ENCODE measurements around the gene MIF4GD. TPM values are rescaled to one million over a fixed set of nuclear protein-coding genes. Genes with fewer than 3 reads are reported as not detected.
"Not testable (repeated sequence)": the region's sequence is repeated elsewhere in the genome, so short reads cannot be mapped to it uniquely, and the experiment has no call there.

MIF4GD gene
- total RNA-seq, 1 experiment from 2014 or later, result 8.5 TPM

DNA sequence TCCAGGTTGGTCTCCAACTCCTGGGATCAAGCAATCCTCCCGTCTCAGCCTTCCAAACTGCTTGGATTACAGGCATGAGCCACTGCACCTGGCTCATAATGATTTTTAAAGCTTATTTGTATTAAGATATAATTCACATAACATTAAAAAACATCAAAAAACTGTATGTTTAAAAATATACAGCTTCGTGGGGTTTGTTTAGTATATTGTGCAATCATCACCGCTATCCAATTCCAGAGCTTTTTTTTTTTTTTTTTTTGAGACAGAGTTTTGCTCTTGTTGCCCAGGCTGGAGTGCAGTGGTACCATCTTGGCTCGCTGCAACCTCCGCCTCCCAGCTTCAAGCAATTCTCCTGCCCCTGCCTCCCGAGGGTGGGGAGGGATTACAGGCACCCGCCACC, 29.2 kb upstream of the MIF4GD start:
- no peak for DNase-seq (ENCODE audit: low read depth in 1 of 2, low spot score in 2 of 2)
- Histone ChIP-seq H3K27me3 (replicated peaks) (no peaks in the 10 kb centered on the region), H3K4me3 (no peak overlapping the region), H3K27ac (no peak overlapping the region), H3K4me1 (replicated peaks) (no peaks in the 10 kb centered on the region), H3K36me3 (no peaks in the 10 kb centered on the region), H3K9me3 (replicated peaks) (0 out of 2 replicates have a peak, but pooled peaks cover 2% of the 10 kb centered on the region)

DNA sequence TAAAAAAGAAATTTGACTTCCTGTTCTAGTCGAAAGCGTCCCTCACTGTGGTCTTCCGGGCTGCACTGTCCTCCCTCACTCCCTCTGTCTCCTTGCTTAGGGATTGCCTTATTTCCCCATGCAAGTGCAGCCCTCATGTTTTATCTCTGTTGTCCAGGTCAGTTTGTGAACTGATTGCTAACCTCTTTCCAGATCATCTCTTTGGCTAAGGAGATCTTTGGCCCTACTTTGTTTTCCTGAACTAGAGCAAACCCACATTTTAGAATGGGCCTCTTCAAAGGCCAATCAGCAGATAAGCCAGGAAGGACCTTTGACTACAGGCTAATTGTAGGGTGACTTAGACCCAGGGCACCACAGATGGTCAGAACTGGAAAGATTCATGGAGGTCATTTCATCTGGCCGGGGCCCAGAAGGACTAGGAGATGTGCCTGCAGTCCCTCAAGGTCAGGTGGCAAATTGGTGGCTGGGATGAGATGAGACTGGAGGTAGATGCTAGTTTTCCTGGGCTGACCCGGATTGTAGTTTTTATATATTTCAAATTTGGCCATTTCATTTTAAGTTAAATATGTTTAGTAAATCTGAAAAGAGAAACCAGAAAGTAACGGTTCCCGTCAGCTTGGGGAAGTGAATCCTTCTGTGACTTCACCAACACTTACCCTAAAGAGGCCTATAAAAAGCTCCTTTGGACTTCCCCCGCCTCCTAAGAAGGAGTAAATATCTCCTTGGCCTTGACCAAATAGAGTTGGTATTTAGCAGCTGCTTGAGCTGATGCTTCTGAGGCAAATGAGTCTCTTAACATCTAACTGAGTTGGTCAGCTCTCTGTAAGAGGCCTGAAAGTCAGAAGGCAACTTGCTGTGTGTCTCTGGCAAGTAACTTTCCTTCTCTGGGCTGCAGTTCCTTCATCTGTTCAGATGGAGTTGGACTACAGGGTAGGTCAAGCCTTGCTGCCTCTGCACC, 24.4 kb upstream of the MIF4GD start:
- H3K4me3 ChIP-seq, result no peak overlapping the region
- H3K36me3 ChIP-seq, result no peaks in the 10 kb centered on the region
- H3K27ac ChIP-seq, result no peak overlapping the region
- DNase-seq (ENCODE audit: low read depth in 1 of 2, low spot score in 2 of 2), result no peak
- H3K27me3 ChIP-seq (replicated peaks), result no peaks in the 10 kb centered on the region
- H3K4me1 ChIP-seq (replicated peaks), result no peaks in the 10 kb centered on the region
- 0 out of 2 replicates have a peak, but pooled peaks cover 2% of the 10 kb centered on the region for H3K9me3 ChIP-seq (replicated peaks)

DNA sequence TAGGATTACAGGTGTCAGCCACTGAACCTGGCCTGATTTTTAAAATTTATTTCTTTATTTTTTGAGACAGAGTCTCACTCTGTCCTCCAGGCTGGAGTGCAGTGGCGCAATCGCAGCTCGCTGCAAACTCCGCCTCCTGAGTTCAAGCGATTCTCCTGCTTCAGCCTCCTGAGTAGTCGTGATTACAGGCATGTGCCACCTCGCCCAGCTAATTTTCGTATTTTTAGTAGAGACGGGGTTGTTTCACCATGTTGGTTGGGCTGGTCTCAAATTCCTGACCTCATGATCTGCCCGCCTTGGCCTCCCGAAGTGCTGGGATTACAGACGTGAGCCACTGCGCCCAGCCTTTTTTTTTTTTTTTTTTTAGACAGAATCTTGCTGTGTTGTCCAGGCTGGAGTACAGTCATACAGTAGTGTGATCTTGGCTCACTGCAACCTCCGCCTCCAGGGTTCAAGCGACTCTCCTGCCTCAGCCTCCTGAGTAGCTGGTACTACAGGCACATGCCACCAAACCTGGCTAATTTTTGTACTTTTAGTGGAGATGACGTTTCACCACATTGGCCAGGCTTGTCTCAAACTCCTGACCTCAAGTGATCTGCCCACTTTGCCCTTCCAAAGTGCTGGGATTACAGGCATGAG, 21.9 kb upstream of the MIF4GD start:
- H3K27ac ChIP-seq; H3K4me1 ChIP-seq (replicated peaks); H3K9me3 ChIP-seq (replicated peaks); DNase-seq (ENCODE audit: low read depth in 1 of 2, low spot score in 2 of 2); H3K27me3 ChIP-seq (replicated peaks); H3K4me3 ChIP-seq; H3K36me3 ChIP-seq: not testable (repeated sequence)

DNA sequence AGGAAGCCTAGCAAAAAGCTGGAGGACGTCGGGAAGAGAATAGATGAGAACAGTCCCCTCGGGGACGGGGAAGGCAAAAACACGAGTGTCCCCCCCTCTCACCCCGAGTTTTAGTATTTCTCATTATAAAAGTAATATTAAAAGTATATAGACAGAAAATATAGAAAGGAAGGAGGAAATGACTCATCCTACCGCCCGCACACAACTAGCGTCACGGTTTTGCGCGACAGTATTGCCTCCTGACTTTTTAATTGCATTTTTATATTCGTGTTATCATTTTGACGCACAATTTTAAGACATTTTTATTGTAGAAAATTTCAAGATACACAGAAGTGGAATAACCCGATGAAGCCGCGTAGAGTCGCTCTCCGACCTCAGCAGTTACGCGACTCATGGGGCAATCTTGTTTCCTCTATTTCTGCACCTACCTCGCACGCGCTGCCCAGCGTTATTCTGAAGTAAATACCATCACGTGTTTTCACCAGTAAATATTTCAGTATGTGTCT, 18.9 kb upstream of the MIF4GD start:
- no peaks in the 10 kb centered on the region for H3K36me3 ChIP-seq
- H3K4me3 ChIP-seq, result peak overlapping the region; percentile 54
- no peaks in the 10 kb centered on the region for H3K9me3 ChIP-seq (replicated peaks)
- DNase-seq (ENCODE audit: low read depth in 1 of 2, low spot score in 2 of 2), result no peak
- H3K4me1 ChIP-seq (replicated peaks), result peaks cover 4% of the 10 kb centered on the region; the same call in 1 of the 2 replicates
- H3K27ac ChIP-seq, result peak overlapping the region; percentile 71
- H3K27me3 ChIP-seq (replicated peaks), result no peaks in the 10 kb centered on the region

DNA sequence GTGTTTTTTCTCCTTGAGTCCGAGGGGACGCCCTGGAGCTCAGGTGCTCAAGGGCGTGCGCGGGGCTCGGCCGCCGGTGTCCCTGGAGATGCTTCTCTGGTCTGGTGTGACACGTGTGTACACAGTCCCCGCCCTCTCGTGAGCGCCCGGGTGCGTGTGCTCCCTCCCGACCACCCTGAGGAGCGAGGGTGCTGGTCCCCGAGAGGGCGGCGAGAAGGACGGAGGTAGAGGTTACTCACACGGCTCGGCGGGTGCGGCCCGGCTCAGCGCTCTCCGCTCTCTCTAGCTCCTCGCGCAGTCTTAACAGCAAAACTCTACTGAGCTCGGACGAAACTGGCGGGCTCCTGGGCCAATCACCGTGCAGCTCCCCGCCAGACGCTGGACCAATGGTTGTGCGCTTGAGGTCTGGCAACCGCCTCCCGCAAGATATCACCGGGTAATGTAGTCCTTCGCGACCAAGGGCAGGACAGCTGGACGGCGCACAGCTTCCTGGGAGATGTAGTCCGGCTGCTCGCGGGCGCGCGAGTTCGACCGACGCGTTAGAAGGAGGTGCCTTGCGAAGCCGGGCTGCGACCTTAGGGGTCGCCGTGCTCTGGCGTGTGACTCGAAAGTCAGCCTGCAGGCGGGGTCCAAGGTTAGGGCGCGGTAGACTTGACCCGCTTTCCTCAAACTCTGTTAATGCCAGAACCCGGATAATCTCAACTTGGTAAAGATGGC, 18.2 kb upstream of the MIF4GD start, which contains the start of gene SLC25A19:
Gene SLC25A19 (minus strand): TSS at position 319 of the 717 bp plus-strand sequence. CDS start 2,669 bp downstream, outside the sequence.
- peak; percentile 99 to 100 for DNase-seq (ENCODE audit: low read depth in 1 of 2, low spot score in 2 of 2)
- H3K4me1 ChIP-seq (replicated peaks), result peaks cover 4% of the 10 kb centered on the region; the same call in 1 of the 2 replicates
- peak within 1 kb of the TSS; percentile 54 for H3K4me3 ChIP-seq
- H3K27ac ChIP-seq, result peak within 1 kb of the TSS; percentile 71
- no peaks in the 10 kb centered on the region for H3K9me3 ChIP-seq (replicated peaks)
- no peaks in the 10 kb centered on the region for H3K36me3 ChIP-seq
- no peaks in the 10 kb centered on the region for H3K27me3 ChIP-seq (replicated peaks)

DNA sequence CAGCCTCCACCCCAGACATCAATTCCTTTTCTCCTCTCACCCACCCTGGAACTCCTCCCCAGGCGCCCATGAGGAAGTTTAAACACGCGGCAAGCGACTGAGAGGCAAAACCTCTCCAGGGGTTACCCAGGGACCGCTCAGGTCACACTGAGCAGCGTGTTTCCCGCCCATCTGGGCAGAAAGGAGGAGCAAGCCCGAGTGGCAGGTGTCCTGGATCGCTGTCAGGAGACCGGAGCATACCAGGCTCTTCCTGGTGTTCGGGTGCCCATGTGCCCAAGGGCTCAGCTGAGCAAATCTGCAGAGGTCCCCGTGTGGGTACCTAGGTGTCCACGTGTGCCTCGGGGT, 17.7 kb upstream of the MIF4GD start:
- Histone ChIP-seq H3K27ac (no peak overlapping the region), H3K4me3 (peak overlapping the region; percentile 54), H3K27me3 (replicated peaks) (no peaks in the 10 kb centered on the region), H3K9me3 (replicated peaks) (no peaks in the 10 kb centered on the region), H3K36me3 (no peaks in the 10 kb centered on the region), H3K4me1 (replicated peaks) (peaks cover 4% of the 10 kb centered on the region; the same call in 1 of the 2 replicates)
- DNase-seq (ENCODE audit: low read depth in 1 of 2, low spot score in 2 of 2), result no peak

DNA sequence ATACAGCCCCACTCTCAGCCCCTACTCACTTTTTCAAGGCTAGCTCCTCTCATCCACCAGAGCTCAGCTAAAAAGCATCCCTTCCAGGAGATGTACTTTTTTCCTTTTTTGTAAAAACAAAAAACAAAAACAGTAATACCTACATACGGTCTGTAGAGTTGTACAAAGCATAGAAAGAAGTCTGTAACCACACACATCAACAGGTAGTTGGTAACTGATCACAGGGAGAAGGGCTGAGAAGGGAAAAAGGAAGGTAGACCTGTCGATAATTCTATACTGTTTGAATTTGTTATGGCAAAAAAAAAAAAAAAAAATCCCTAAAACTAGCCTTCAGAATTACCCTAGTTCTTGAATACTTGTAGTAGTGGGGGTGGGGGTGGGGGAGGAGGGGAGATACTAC, 17.3 kb upstream of the MIF4GD start:
- no peak for DNase-seq (ENCODE audit: low read depth in 1 of 2, low spot score in 2 of 2)
- H3K36me3 ChIP-seq, result no peaks in the 10 kb centered on the region
- H3K27ac ChIP-seq, result no peak overlapping the region
- no peaks in the 10 kb centered on the region for H3K27me3 ChIP-seq (replicated peaks)
- H3K9me3 ChIP-seq (replicated peaks), result no peaks in the 10 kb centered on the region
- H3K4me1 ChIP-seq (replicated peaks), result peaks cover 4% of the 10 kb centered on the region; the same call in 1 of the 2 replicates
- H3K4me3 ChIP-seq, result no peak overlapping the region; the same call in 1 of the 2 replicates

DNA sequence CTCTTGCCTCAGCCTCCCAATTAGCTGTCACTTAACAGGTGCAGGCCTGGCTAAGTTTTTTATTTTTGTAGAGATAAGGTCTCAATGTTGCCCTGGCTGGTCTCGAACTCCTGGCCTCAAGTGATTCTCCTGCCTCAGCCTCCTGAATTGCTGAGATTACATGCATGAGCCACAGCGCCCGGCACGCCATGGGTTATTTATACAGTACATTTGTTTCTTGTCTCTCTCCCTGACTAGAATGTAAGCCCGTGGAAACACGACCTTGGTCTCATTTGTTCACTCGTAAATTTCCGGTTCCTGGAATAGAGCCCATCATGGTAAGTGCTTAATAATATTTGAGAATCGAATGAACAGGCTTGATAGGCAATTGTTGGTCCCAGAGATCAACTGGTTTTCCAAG, 16.2 kb upstream of the MIF4GD start:
- H3K4me3 ChIP-seq, result no peak overlapping the region
- no peaks in the 10 kb centered on the region for H3K9me3 ChIP-seq (replicated peaks)
- H3K4me1 ChIP-seq (replicated peaks), result peaks cover 4% of the 10 kb centered on the region; the same call in 1 of the 2 replicates
- no peak overlapping the region for H3K27ac ChIP-seq
- no peak for DNase-seq (ENCODE audit: low read depth in 1 of 2, low spot score in 2 of 2)
- H3K27me3 ChIP-seq (replicated peaks), result no peaks in the 10 kb centered on the region
- peaks cover 3% of the 10 kb centered on the region for H3K36me3 ChIP-seq

DNA sequence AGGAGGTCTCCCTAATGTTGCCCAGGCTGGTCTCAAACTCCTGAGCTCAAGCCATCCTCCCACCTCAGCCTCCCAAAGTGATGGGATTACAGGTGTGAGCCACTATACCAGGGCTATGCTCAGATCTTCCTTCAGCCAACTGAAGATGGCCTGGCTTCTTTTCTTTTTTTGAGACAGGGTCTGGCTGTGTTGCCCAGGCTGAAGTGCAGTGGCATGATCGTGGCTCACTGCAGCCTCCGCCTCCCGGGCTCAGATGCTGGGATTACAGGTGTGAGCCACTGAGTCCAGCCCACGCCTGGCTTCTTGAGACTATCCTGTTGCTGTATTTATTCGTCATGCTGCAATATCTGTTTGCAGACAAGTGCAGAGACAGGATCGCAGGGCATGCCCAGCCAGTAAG, 14.1 kb upstream of the MIF4GD start:
- Histone ChIP-seq H3K4me3 (no peak overlapping the region), H3K27ac (no peak overlapping the region), H3K4me1 (replicated peaks) (peaks cover 4% of the 10 kb centered on the region; the same call in 1 of the 2 replicates), H3K36me3 (peaks cover 10% of the 10 kb centered on the region), H3K9me3 (replicated peaks) (no peaks in the 10 kb centered on the region), H3K27me3 (replicated peaks) (no peaks in the 10 kb centered on the region)
- no peak for DNase-seq (ENCODE audit: low read depth in 1 of 2, low spot score in 2 of 2)

DNA sequence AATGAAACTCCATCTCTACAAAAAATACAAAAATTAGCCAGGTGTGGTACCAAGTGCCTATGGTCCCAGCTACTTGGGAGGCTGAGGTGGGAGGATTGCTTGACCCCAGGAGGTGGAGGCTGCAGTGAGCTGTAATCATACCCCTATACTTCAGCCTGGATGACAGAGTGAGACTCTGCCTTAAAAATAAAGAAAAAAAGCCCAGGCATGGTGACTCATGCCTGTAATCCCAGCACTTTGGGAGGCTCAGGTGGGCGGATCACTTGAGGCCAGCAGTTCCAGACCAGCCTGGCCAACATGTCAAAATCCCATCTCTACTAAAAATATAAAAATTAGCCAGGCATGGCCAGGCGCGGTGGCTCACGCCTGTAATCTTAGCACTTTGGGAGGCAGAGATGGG, 9.2 kb upstream of the MIF4GD start:
- not testable (repeated sequence) for H3K9me3 ChIP-seq (replicated peaks); H3K27ac ChIP-seq; H3K36me3 ChIP-seq; H3K4me3 ChIP-seq; H3K4me1 ChIP-seq (replicated peaks); DNase-seq (ENCODE audit: low read depth in 1 of 2, low spot score in 2 of 2); H3K27me3 ChIP-seq (replicated peaks)

DNA sequence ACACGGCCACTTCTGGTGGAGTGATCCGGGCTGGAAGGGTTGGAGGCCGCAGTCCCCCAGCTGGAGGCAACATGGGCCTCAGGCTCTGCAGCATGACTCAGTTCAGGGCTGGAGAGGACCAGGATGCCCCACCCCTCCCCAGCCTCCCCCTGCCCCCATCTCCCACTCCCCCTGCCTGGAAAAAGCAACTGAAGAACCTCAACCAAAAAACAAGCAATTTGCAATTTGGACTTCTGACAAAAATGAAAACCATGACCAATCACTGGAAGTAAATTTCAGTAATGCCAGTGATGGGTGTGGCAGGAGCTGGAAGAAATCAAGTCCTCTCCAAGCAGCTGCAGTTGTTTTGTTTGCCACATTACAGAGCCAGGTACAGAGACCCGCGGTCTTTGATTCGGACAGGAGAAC, 6.6 kb upstream of the MIF4GD start:
- H3K27me3 ChIP-seq (replicated peaks), result no peaks in the 10 kb centered on the region
- no peak for DNase-seq (ENCODE audit: low read depth in 1 of 2, low spot score in 2 of 2)
- H3K27ac ChIP-seq, result no peak overlapping the region

DNA sequence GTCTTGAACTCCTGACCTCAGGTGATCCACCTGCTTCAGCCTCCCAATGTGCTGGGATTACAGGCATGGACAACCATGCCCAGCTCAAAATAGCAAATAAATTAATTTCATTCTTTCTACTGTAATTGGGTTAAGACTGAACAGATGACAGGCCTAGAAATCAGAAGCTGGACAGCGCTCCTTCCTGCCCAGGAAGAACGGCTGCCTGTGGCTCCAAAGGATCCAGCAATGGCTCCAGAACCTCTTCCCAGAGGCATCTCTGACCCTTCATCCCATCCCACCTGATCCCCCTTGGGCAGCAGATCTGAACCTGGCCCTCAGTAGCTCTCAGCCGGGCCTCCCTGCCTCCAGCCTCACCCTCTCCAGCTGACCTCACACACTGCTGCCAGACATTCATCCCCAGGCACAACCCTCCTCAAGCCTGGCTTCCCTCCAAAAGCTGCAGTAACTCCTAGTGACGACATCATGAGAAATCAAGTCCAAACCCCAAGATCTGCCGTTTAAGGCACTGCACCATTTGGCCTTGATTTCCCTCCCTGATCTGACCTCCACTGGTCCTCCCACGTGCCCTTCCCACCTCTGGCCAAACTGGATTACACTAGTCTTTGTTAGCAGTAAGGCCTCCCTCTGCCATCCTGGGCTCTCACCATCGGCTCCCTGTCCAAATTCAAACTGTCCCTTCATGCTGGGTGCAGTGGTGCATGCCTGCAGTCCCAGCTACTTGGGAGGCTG, 3.1 kb upstream of the MIF4GD start:
- Histone ChIP-seq H3K36me3 (peaks cover 25% of the 10 kb centered on the region), H3K9me3 (replicated peaks) (peaks cover 7% of the 10 kb centered on the region), H3K4me3 (no peak overlapping the region), H3K4me1 (replicated peaks) (peaks cover 20% of the 10 kb centered on the region), H3K27me3 (replicated peaks) (no peaks in the 10 kb centered on the region), H3K27ac (no peak overlapping the region)
- DNase-seq (ENCODE audit: low read depth in 1 of 2, low spot score in 2 of 2), result no peak

More for the DNA sequence above, 6.6 kb upstream of the MIF4GD start:
- no peak overlapping the region for H3K4me3 ChIP-seq
- H3K4me1 ChIP-seq (replicated peaks), result no peaks in the 10 kb centered on the region
- peaks cover 18% of the 10 kb centered on the region for H3K36me3 ChIP-seq
- no peaks in the 10 kb centered on the region for H3K9me3 ChIP-seq (replicated peaks)

DNA sequence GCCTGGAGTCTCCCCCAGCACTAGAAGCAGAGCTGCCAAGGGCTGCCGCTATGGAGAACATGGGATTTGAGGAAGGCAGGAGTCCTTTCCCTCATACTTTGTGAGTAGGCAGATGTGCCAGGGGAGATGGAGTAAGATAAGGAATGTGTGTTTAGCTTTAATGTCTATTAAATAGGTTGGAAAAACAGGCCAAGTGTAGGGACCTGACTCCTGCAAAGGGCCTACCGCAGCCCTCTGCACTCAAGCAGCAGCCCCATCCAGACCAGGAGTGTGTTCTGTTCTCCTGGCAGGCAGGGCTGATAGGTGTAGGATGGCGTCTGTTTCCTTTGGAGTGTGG, 1.8 kb upstream of the MIF4GD start:
- H3K4me1 ChIP-seq (replicated peaks), result peaks cover 20% of the 10 kb centered on the region
- peaks cover 25% of the 10 kb centered on the region for H3K36me3 ChIP-seq
- H3K9me3 ChIP-seq (replicated peaks), result peaks cover 7% of the 10 kb centered on the region
- H3K27ac ChIP-seq, result no peak overlapping the region
- H3K27me3 ChIP-seq (replicated peaks), result no peaks in the 10 kb centered on the region
- H3K4me3 ChIP-seq, result no peak overlapping the region
- no peak for DNase-seq (ENCODE audit: low read depth in 1 of 2, low spot score in 2 of 2)
